WTC11 (cell line): ENCODE data around the gene SLC25A19. TPM values are rescaled to one million over a fixed set of nuclear protein-coding genes. Genes with fewer than 3 reads are reported as not detected.
"Not testable (repeated sequence)": the region's sequence is repeated elsewhere in the genome, so short reads cannot be mapped to it uniquely, and the experiment has no call there.

Source experiments
- ATAC-seq: fragments of 200-7000 bp; cut with Tn5 transposase; 2 replicates; pipeline ENCODE4 v1.10.0; 2021; ENCODE audit warnings: mild to moderate bottlenecking, moderate library complexity
- CTCF ChIA-PET: fragments of 300-600 bp; sonication (Branson Sonifier 250); formaldehyde crosslinking; loops from one replicate; lab custom pipeline; 2021; ENCODE audit warnings: antibody characterized with exemption; lab: Charles Lee
- POLR2A ChIA-PET: fragments of 350-600 bp; sonication (Branson Sonifier 250); formaldehyde crosslinking; loops from one replicate; lab custom pipeline; 2021; ENCODE audit warnings: antibody characterized with exemption; lab: Charles Lee
- DNase-seq: peaks from one replicate; pipeline ENCODE4 v3.0.0; 2021; ENCODE audit warnings: low spot score
- H3K27ac Mint-ChIP-seq: 2 replicates; pipeline ENCODE4 v1.8.0; 2021; ENCODE audit warnings: mixed read lengths
- H3K27me3 Mint-ChIP-seq: 2 replicates; pipeline ENCODE4 v1.8.0; 2021; ENCODE audit warnings: low read depth, mild to moderate bottlenecking, moderate library complexity, mixed read lengths
- H3K36me3 Mint-ChIP-seq: 2 replicates; pipeline ENCODE4 v1.8.0; 2021; ENCODE audit warnings: mixed read lengths
- H3K4me1 Mint-ChIP-seq: 2 replicates; pipeline ENCODE4 v1.8.0; 2022; ENCODE audit warnings: mixed read lengths
- H3K4me3 Mint-ChIP-seq: 2 replicates; pipeline ENCODE4 v1.8.0; 2021; ENCODE audit warnings: mild to moderate bottlenecking, moderate library complexity, mixed read lengths
- H3K9me3 Mint-ChIP-seq: 2 replicates; pipeline ENCODE4 v1.8.0; 2021; ENCODE audit warnings: mixed read lengths
- AR ChIP-seq: fragments of 250-450 bp; sonication (Bioruptor Pico); IDR thresholded peaks from 2 replicates; pipeline ENCODE4 v1.9.0; 2021; ENCODE audit warnings: mild to moderate bottlenecking
- ARID4B ChIP-seq: sonication (generic); formaldehyde crosslinking; IDR thresholded peaks from 2 replicates; pipeline ENCODE4 v1.8.0; 2023; ENCODE audit warnings: missing genetic modification reagents, mild to moderate bottlenecking, borderline replicate concordance
- ATF1 ChIP-seq: sonication (generic); formaldehyde crosslinking; IDR thresholded peaks from 2 replicates; pipeline ENCODE4 v1.8.1; 2023; ENCODE audit warnings: mild to moderate bottlenecking, moderate library complexity, missing genetic modification reagents
- FOXP4 ChIP-seq: sonication (generic); formaldehyde crosslinking; IDR thresholded peaks from 2 replicates; pipeline ENCODE4 v1.8.0; 2022; ENCODE audit warnings: mild to moderate bottlenecking, missing genetic modification reagents
- GABPB1 ChIP-seq: sonication (generic); formaldehyde crosslinking; IDR thresholded peaks from 2 replicates; pipeline ENCODE4 v1.8.1; 2023; ENCODE audit warnings: mild to moderate bottlenecking, missing genetic modification reagents
- MAX ChIP-seq: sonication (generic); formaldehyde crosslinking; IDR thresholded peaks from 2 replicates; pipeline ENCODE4 v1.8.0; 2022; ENCODE audit warnings: mild to moderate bottlenecking, missing genetic modification reagents
- MLX ChIP-seq: sonication (generic); formaldehyde crosslinking; IDR thresholded peaks from 2 replicates; pipeline ENCODE4 v1.8.1; 2023; ENCODE audit warnings: mild to moderate bottlenecking, missing genetic modification reagents, moderate library complexity
- MXD4 ChIP-seq: fragments of 250-450 bp; sonication (Bioruptor Pico); IDR thresholded peaks from 2 replicates; pipeline ENCODE4 v1.8.0; 2021; ENCODE audit warnings: mild to moderate bottlenecking, moderate library complexity, borderline replicate concordance
- NFE2L1 ChIP-seq: sonication (generic); formaldehyde crosslinking; IDR thresholded peaks from 2 replicates; pipeline ENCODE4 v1.8.1; 2023; ENCODE audit warnings: missing genetic modification reagents
- RELA ChIP-seq: sonication (generic); formaldehyde crosslinking; IDR thresholded peaks from 2 replicates; pipeline ENCODE4 v1.8.1; 2022; ENCODE audit warnings: missing genetic modification reagents, mild to moderate bottlenecking, borderline replicate concordance
- ZNF281 ChIP-seq: sonication (generic); formaldehyde crosslinking; IDR thresholded peaks from 2 replicates; pipeline ENCODE4 v1.8.0; 2023; ENCODE audit warnings: mild to moderate bottlenecking, missing genetic modification reagents
- total RNA-seq: library from RNA; stranded (reverse); gene quantifications from 3 replicates; pipeline ENCODE4 v1.2.3, GENCODE V29; 2021

SLC25A19 gene
- total RNA-seq, 1 experiment from 2014 or later: 27.7 TPM

- TF ChIP-seq ARID4B (CRISPR knock-in tag) (no peak), MLX (no peak), RELA (no peak), FOXP4 (no peak), AR (CRISPR knock-in tag) (no peak), NFE2L1 (CRISPR knock-in tag) (no peak), MAX (CRISPR knock-in tag) (no peak), MXD4 (CRISPR knock-in tag) (no peak), ZNF281 (CRISPR knock-in tag) (no peak)
Measured at GRCh38 chr17:75300280-75300679, 11.0 kb upstream of the SLC25A19 start (continued).

GRCh38 chr17:75295201-75296158 is 6.2 kb upstream of the SLC25A19 start:
- CTCF ChIA-PET: no interaction called here
- H3K27ac Mint-ChIP-seq: no peak overlapping the region

GRCh38 chr17:75292810-75293448 is 3.7 kb upstream of the SLC25A19 start:
- DNase-seq, H3K36me3 Mint-ChIP-seq, ATAC-seq, H3K27ac Mint-ChIP-seq, H3K27me3 Mint-ChIP-seq, H3K4me3 Mint-ChIP-seq, H3K4me1 Mint-ChIP-seq, H3K9me3 Mint-ChIP-seq, POLR2A ChIA-PET: not testable (repeated sequence)
- CTCF ChIA-PET: interaction anchor here (0.6 to 1.5 kb wide), 2 partner anchors 22 to 308 kb away, joined by 3 to 8 read pairs; partner anchors contain the start of gene MIF4GD

More at GRCh38 chr17:75295201-75296158, 6.2 kb upstream of the SLC25A19 start:
- no peak overlapping the region for H3K4me3 Mint-ChIP-seq
- no peaks in the 10 kb centered on the region for H3K9me3 Mint-ChIP-seq
- no peaks in the 10 kb centered on the region for H3K4me1 Mint-ChIP-seq
- POLR2A ChIA-PET: no interaction called here
- ATAC-seq: no peak
- no peaks in the 10 kb centered on the region for H3K27me3 Mint-ChIP-seq
- TF ChIP-seq GABPB1 (CRISPR knock-in tag) (peak; percentile 12; the same call in 1 of the 2 replicates), ATF1 (CRISPR knock-in tag) (no peak)
- TF ChIP-seq, all 79 proteins: peak for 1
- H3K36me3 Mint-ChIP-seq: no peaks in the 10 kb centered on the region
- no peak for DNase-seq
